PC-9 (cell line): ENCODE measurements around the gene BLM.

Experiments used
- EZH2 ChIP-seq: fragments of 200-600 bp; sonication (generic); IDR thresholded peaks from 2 replicates; pipeline ENCODE4 v1.8.0; 2017; ENCODE audit warnings: antibody characterized with exemption, low read depth
- TF ChIP-seq, protein P1 (sequence below): fragments of 200-600 bp; sonication (generic); conservative IDR thresholded peaks from 2 replicates; pipeline ENCODE4 v1.6.1; 2017; ENCODE audit warnings: mixed run types, antibody characterized with exemption, mild to moderate bottlenecking, moderate library complexity

DNA sequence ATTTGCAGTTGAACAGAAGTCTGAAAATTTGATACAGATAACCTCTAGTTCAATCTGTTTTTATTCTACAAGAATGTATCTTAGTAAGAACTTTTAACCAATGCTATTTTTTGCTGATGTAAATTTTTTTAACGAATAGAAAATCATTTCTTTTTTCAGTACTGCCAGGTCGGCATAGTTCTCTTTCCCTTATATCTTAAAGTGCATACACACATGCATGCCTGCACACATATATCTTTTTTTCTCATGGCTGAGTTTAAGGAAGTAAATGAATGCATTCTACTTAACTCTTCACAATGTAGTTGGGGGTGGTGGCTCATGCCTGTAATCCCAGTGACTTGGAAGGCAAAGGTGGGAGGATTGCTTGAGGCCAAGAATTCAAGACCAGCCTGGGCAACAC lies 48.4 kb downstream of the BLM start:
- TF ChIP-seq, protein P1, sequence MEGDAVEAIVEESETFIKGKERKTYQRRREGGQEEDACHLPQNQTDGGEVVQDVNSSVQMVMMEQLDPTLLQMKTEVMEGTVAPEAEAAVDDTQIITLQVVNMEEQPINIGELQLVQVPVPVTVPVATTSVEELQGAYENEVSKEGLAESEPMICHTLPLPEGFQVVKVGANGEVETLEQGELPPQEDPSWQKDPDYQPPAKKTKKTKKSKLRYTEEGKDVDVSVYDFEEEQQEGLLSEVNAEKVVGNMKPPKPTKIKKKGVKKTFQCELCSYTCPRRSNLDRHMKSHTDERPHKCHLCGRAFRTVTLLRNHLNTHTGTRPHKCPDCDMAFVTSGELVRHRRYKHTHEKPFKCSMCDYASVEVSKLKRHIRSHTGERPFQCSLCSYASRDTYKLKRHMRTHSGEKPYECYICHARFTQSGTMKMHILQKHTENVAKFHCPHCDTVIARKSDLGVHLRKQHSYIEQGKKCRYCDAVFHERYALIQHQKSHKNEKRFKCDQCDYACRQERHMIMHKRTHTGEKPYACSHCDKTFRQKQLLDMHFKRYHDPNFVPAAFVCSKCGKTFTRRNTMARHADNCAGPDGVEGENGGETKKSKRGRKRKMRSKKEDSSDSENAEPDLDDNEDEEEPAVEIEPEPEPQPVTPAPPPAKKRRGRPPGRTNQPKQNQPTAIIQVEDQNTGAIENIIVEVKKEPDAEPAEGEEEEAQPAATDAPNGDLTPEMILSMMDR, result no peak
- no peak for TF ChIP-seq EZH2
